C4-2B (cell line): ENCODE data around the gene FANCD2.

Experiments
- CTCF ChIP-seq: fragments of 450-650 bp; conservative IDR thresholded peaks from 2 replicates; pipeline ENCODE4 v1.5.1; 2017; ENCODE audit warnings: mild to moderate bottlenecking
- ZFX ChIP-seq: fragments of 450-650 bp; IDR thresholded peaks from 2 replicates; pipeline ENCODE4 v1.6.1; 2017

- TF ChIP-seq CTCF = no peak
- TF ChIP-seq ZFX = no peak
These were observed 49.2 kb upstream of the FANCD2 start for GRCh38 chr3:9976721-9977709.
